Neuron (in vitro differentiated cells): ENCODE results near the gene IRX1.

ENCODE experiments used
- H2AFZ ChIP-seq: one replicate; pipeline ENCODE4 v1.6.1; 2013; ENCODE audit warnings: low read depth, mild to moderate bottlenecking, inconsistent platforms, low read length, moderate library complexity
- H3K27me3 ChIP-seq: one replicate; pipeline ENCODE4 v1.6.1; 2013; ENCODE audit warnings: low read length; ENCODE audit not compliant: insufficient read depth
- H3K36me3 ChIP-seq: one replicate; pipeline ENCODE4 v1.6.1; 2013; ENCODE audit warnings: low read length; ENCODE audit not compliant: insufficient read depth
- H3K4me1 ChIP-seq: one replicate; pipeline ENCODE4 v1.6.1; 2013; ENCODE audit warnings: low read length; ENCODE audit not compliant: insufficient read depth
- H3K4me3 ChIP-seq: 2 replicates; pipeline ENCODE4 v1.5.1; 2013; ENCODE audit warnings: mild to moderate bottlenecking, low read length, moderate library complexity
- H3K9me3 ChIP-seq: one replicate; pipeline ENCODE4 v1.6.1; 2013; ENCODE audit warnings: low read length

IRX1 gene

DNA sequence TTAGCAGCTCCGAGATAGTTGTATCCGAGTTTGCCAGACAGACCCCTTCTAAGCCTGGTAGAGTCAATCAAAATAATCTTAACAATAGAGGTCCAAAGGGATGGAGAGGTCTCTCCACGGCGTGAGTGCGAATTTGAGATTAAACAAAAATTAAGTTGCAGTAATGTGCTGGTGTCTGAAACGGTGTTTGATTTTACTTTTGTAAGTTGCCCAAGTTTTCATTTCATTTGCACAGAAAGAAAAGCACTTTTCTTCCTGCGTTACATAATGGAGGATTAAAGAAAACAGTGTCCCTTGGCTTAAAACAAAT is 1.2 kb downstream of the IRX1 start:
- Histone ChIP-seq H2AFZ (peak overlapping the region; percentile 60), H3K9me3 (peaks cover 21% of the 10 kb centered on the region), H3K36me3 (peaks cover 26% of the 10 kb centered on the region), H3K4me3 (peak overlapping the region; percentile 100), H3K4me1 (peaks cover 7% of the 10 kb centered on the region), H3K27me3 (peaks cover 6% of the 10 kb centered on the region)

DNA sequence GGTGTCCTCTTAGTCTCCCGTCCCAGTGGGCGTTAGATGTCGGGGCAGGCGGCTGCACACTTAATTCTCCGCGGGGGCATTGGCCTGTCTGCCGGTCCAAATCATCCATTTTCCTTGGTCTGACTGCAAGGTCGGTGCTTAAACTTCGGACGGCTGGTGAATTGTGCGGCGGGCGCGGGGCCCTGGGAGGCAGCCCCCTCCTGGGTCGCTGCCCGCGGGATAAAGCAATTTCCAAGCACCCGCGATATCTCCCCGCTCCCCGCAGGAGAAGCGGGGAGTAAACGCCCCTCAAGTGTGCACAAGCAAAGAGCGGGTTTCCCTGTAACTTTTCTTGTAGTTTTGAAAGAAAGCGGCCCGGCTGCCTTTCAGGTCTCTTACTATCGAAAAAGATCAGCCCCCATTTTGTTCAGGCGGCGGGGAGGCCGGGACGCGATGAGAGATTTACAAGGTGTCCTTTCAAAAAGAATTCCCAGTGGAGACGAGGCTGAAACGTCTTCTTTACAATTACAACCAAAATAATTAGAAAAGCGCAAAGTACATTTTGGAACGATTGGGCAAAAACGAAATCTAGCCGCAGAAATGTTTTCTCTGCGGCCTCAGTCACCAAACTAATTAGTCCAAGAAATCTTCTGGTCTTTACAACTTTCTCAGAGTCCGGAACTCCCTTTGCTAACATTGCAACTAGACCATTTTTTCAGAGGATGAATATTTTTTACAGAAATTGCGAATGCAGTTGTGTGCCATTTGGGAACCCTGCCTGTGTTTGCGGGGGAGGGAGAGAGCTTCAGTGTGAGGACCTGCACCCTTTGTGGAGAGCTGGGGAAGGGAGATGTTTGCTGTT is 1.8 kb downstream of the IRX1 start:
- Histone ChIP-seq H3K36me3 (peaks cover 32% of the 10 kb centered on the region), H3K4me1 (peaks cover 7% of the 10 kb centered on the region), H3K9me3 (peaks cover 27% of the 10 kb centered on the region), H2AFZ (no peak overlapping the region), H3K27me3 (peaks cover 6% of the 10 kb centered on the region), H3K4me3 (peak overlapping the region; percentile 100)

DNA sequence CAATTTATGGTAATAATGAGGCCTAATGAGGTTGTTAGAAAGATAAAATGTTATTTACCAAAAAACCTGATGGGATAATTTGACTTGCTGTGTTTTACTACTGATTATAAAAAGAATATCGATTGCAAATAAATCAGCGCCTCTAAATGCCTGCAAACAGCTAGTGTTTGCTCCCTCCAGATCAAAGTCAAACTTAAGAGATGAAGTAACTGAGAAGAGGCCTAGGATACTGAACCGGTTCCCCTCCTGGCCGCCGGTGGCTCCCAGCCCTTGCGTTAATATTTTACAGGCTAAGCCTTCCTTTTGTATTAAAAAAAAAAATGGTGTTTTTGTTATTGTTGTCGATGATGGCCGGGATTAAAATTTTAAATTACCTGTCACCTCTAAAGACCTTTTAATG is 2.6 kb downstream of the IRX1 start:
- Histone ChIP-seq H3K4me1 (peaks cover 7% of the 10 kb centered on the region), H3K36me3 (peaks cover 39% of the 10 kb centered on the region), H3K4me3 (peak overlapping the region; percentile 100), H3K9me3 (peaks cover 28% of the 10 kb centered on the region), H2AFZ (no peak overlapping the region), H3K27me3 (peaks cover 6% of the 10 kb centered on the region)

DNA sequence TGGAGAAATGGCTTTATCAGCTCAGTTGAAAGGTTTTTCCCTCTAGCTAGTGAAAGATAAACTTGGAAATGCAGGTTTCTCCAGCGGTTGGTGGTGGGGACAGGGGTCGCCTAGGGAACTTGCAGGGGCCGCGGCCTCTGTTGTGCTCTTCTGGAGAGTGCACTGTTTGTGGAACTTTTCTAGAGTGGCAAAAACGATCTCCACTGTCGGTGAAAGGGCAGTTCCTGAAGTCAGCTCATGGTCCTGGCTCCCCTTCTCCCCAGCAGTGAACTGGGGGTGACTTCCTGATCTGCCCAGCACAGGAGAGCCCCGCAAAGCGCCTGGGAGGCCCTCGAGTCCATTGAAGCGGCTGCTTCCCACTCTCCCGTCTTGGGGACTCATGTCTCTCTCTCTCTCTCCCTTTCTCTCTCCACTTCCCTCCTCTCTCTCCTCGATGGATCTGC is 3.2 kb downstream of the IRX1 start:
- no peak overlapping the region for H2AFZ ChIP-seq
- H3K9me3 ChIP-seq = peaks cover 33% of the 10 kb centered on the region
- peaks cover 2% of the 10 kb centered on the region for H3K27me3 ChIP-seq
- H3K4me1 ChIP-seq = peaks cover 7% of the 10 kb centered on the region
- peak overlapping the region; percentile 100 for H3K4me3 ChIP-seq
- H3K36me3 ChIP-seq = peaks cover 45% of the 10 kb centered on the region

DNA sequence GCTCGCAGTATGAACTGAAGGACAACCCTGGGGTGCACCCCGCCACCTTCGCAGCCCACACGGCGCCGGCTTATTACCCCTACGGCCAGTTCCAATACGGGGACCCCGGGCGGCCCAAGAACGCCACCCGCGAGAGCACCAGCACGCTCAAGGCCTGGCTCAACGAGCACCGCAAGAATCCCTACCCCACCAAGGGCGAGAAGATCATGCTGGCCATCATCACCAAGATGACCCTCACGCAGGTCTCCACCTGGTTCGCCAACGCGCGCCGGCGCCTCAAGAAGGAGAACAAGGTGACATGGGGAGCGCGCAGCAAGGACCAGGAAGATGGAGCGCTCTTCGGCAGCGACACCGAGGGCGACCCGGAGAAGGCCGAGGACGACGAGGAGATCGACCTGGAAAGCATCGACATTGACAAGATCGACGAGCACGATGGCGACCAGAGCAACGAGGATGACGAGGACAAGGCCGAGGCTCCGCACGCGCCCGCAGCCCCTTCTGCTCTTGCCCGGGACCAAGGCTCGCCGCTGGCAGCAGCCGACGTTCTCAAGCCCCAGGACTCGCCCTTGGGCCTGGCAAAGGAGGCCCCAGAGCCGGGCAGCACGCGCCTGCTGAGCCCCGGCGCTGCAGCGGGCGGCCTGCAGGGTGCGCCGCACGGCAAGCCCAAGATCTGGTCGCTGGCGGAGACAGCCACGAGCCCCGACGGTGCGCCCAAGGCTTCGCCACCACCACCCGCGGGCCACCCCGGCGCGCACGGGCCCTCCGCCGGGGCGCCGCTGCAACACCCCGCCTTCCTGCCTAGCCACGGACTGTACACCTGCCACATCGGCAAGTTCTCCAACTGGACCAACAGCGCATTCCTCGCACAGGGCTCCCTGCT is 3.8 kb downstream of the IRX1 start:
- peaks cover 4% of the 10 kb centered on the region for H3K4me1 ChIP-seq
- H3K9me3 ChIP-seq = peaks cover 37% of the 10 kb centered on the region
- peaks cover 51% of the 10 kb centered on the region for H3K36me3 ChIP-seq
- H3K4me3 ChIP-seq = no peak overlapping the region
- H3K27me3 ChIP-seq = no peaks in the 10 kb centered on the region
- H2AFZ ChIP-seq = no peak overlapping the region

DNA sequence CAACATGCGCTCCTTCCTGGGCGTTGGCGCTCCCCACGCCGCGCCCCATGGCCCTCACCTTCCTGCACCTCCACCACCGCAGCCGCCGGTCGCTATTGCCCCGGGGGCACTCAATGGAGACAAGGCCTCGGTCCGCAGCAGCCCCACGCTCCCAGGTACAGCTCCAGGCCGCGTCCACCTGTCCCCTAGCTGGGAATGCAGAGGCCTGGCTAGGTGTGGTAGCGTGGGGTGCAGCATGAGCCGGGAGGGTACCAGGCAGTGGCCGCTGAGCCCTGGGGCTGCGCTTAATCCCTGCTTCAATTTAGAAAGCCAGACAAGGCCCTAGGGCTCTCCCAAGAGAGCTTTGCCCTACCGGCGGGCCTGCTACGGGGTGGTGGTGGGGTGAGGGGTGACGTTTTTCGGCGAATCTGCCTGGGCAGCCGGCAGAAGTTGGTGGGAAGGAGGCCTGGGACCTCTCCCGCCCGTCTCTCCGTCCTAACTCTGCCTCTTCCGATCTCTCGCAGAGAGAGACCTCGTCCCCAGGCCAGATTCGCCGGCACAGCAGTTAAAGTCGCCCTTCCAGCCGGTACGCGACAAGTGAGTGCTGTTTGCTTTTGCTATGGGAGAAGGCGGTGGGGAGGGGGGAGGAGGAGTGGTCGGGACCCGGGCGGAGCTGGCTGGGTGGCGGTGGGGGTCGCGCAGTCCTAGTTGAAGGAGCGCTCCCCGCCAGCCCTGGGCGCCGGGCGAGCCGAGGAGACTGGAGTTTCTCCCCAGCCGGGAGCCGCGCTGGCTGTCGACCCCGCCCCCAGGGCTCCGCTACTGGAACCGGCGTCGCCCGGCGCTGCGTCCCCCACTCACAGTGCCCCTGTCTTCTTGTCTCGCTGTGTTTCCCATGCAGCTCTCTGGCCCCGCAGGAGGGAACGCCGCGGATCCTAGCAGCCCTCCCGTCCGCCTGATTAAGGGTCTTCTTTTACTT is 4.8 kb downstream of the IRX1 start:
- H3K4me1 ChIP-seq = peaks cover 4% of the 10 kb centered on the region
- no peak overlapping the region for H2AFZ ChIP-seq
- no peaks in the 10 kb centered on the region for H3K27me3 ChIP-seq
- H3K4me3 ChIP-seq = no peak overlapping the region
- peaks cover 58% of the 10 kb centered on the region for H3K36me3 ChIP-seq
- peaks cover 43% of the 10 kb centered on the region for H3K9me3 ChIP-seq

DNA sequence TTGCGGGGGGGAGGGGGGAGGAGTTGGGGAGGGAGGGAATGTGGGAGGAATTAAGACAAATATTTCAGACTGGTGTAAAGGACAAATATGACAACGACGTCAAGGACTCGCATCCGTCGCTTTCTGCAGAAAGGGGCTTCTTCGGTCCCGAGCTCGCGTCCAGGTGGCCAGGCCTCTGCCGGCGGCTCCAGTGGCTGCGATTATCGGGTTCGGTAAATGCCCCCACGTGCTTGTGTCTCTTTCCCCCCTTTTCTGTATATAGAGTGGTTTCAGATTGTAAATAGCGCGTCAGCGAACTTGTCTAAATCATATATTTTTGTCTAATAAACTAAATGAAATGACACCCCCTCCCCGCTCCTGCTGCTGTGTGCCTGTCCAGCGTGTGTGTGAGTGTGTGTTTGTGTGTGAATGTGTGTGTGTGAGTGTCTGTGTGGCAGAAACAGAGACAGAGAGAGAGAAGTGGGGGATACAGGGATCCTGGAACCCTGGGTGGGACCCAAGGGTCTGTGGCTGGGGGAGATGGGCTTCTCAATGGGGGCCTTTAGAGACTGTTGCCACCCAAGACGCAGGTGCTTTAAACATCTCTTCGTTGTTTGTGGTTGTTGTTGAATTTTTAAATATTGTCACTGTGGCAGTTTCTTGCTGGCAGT is 5.6 kb downstream of the IRX1 start:
- Histone ChIP-seq H3K27me3 (no peaks in the 10 kb centered on the region), H3K36me3 (peaks cover 58% of the 10 kb centered on the region), H3K4me3 (no peak overlapping the region), H3K4me1 (peaks cover 4% of the 10 kb centered on the region), H3K9me3 (peaks cover 43% of the 10 kb centered on the region), H2AFZ (no peak overlapping the region)

DNA sequence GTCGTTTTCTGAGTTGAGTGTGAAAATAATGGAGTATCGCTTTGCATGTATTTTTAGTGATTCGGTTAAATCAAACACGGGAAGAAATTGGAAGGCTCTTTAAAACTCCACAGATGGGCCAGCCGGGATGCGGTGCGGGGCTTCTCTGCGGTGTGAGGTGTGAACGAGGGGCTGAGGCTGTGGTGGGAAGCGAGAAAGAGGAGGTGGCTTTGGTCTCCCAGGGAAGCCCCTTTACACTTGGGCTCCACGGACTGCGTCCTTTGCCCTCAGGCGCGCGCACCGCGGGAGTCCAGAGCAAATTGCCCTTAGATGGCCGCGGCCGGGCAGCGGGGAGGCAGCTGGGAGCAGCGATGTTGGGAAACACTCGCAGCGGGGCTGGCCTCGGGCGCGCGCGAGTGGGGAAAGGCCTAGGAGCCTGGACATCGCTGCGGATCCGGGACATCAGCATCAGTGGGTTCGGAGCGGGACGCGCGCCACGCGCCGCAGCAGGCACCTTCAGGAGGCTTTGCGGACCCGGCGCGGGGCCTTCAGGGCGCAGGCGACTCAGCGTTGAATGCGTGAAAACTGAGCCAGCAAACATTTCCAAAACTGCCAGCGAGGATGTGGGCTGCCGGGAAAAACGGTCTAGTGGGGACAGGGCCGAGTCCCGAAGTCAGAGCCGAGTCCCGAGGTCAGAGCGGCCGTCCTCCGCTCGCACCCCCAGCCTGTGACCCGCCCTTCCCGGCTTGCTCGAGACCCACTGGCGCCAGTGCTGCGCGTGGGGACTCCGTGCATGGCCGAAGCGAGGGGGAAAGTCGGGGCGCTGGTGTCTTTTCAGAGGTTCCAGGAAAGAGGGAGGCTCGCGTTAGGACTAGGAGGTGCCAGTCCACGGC is 6.5 kb downstream of the IRX1 start:
- Histone ChIP-seq H3K27me3 (no peaks in the 10 kb centered on the region), H2AFZ (no peak overlapping the region), H3K4me1 (peaks cover 4% of the 10 kb centered on the region), H3K4me3 (no peak overlapping the region), H3K9me3 (peaks cover 43% of the 10 kb centered on the region), H3K36me3 (peaks cover 58% of the 10 kb centered on the region)

DNA sequence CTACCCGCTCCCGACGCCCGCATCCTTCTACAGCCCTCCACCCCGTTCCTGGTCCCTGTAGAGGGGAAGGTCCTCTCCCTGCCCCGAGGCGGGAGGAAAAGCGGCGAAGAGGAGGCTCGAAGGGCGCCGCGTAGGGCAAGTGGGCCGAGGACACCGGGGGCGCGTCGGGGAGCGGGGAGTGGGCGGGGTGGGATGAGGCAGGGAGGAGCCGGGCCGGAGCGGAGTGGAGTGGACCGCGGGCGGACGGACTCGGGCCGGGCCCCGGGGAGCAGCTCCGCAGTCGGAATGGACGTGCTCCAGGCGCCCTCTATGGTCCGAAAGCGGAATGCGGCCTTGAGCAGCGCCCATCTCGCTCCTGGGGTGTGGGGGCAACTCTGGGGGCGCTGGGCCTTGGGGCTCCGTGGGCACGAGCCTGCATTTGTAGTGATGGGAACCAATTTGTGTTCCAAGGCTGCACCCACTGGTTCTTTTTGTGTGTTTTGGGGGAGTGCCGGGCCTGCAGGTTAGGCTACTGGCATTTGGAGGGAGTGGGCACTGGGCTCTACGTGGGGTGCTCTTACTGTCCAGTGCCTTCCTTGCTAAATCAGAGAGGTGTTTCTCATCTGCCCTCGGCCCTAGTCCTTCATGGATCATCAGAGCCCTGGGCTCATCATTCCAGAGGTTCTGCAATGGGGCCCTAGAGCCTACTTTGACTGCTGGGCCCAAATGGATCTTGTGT is 7.3 kb downstream of the IRX1 start:
- no peak overlapping the region for H3K4me3 ChIP-seq
- no peaks in the 10 kb centered on the region for H3K27me3 ChIP-seq

GRCh38 chr5:3604501-3604900 is 8.9 kb downstream of the IRX1 start:
- H2AFZ ChIP-seq = no peak overlapping the region
- no peaks in the 10 kb centered on the region for H3K4me1 ChIP-seq
- H3K27me3 ChIP-seq = no peaks in the 10 kb centered on the region
- H3K4me3 ChIP-seq = no peak overlapping the region
- peaks cover 39% of the 10 kb centered on the region for H3K9me3 ChIP-seq
- H3K36me3 ChIP-seq = peaks cover 61% of the 10 kb centered on the region

More for the DNA sequence above, 7.3 kb downstream of the IRX1 start:
- Histone ChIP-seq H3K9me3 (peaks cover 43% of the 10 kb centered on the region), H3K4me1 (peaks cover 4% of the 10 kb centered on the region), H2AFZ (no peak overlapping the region), H3K36me3 (peaks cover 58% of the 10 kb centered on the region)

- H2AFZ ChIP-seq = no peak overlapping the region
- peaks cover 33% of the 10 kb centered on the region for H3K9me3 ChIP-seq
- no peak overlapping the region for H3K4me3 ChIP-seq
- H3K36me3 ChIP-seq = peaks cover 55% of the 10 kb centered on the region
- H3K27me3 ChIP-seq = no peaks in the 10 kb centered on the region
- H3K4me1 ChIP-seq = no peaks in the 10 kb centered on the region
Observed at GRCh38 chr5:3605298-3606010, 9.8 kb downstream of the IRX1 start.
